IMR-90 (cell line): ENCODE results near the gene JMJD1C. TPM values are rescaled to one million over a fixed set of nuclear protein-coding genes. Genes with fewer than 3 reads are reported as not detected.

Experiments used
- ATAC-seq: fragments of 200-7000 bp; cut with Tn5 transposase; 2 replicates; pipeline ENCODE4 v1.9.1; 2020; ENCODE audit warnings: low read depth, mild to moderate bottlenecking, moderate library complexity
- BruUV-seq: library from RNA; stranded (reverse); fragments of 400-500 nt; replicated peaks from 2 replicates; lab custom pipeline; 2021; lab: Mats Ljungman, UMichigan
- CTCF ChIA-PET: fragments of 300-600 bp; formaldehyde crosslinking; extraction: SDS; loops from one replicate; lab custom pipeline; 2021; ENCODE audit warnings: antibody characterized with exemption; lab: Yijun Ruan, JAX
- POLR2A ChIA-PET: fragments of 300-600 bp; sonication (Branson Sonifier 250); formaldehyde crosslinking; loops from one replicate; lab custom pipeline; 2022; ENCODE audit warnings: antibody characterized with exemption; ENCODE audit not compliant: unreplicated experiment; lab: Charles Lee
- DNase-seq: peaks from one replicate; pipeline ENCODE4 v3.0.0; 2013
- H2AFZ ChIP-seq: replicated peaks from 2 replicates; pipeline ENCODE3; 2013; ENCODE audit warnings: low read length, mild to moderate bottlenecking; ENCODE audit not compliant: poor library complexity
- H2AK5ac ChIP-seq: 2 replicates; pipeline ENCODE4 v1.6.1; 2013; ENCODE audit warnings: low read depth, low read length, inconsistent platforms
- H2AK9ac ChIP-seq: replicated peaks from 2 replicates; pipeline ENCODE3; 2013; ENCODE audit warnings: mild to moderate bottlenecking, low read depth, low read length, moderate library complexity; ENCODE audit not compliant: poor library complexity
- H2BK120ac ChIP-seq: 2 replicates; pipeline ENCODE4 v1.6.1; 2013; ENCODE audit warnings: low read depth, low read length, inconsistent platforms
- H2BK15ac ChIP-seq: 3 replicates; pipeline ENCODE4 v1.6.1; 2013; ENCODE audit warnings: low read depth, low read length, inconsistent platforms
- H2BK20ac ChIP-seq: 2 replicates; pipeline ENCODE4 v1.6.1; 2013; ENCODE audit warnings: low read depth, mild to moderate bottlenecking, inconsistent platforms, low read length, moderate library complexity
- H2BK5ac ChIP-seq: 2 replicates; pipeline ENCODE4 v1.6.1; 2013; ENCODE audit warnings: mild to moderate bottlenecking, low read depth, low read length, inconsistent platforms; ENCODE audit not compliant: poor library complexity, severe bottlenecking
- H3K14ac ChIP-seq: replicated peaks from 2 replicates; pipeline ENCODE4 v1.6.1; 2013; ENCODE audit warnings: low read depth, low read length, inconsistent platforms
- H3K18ac ChIP-seq: 2 replicates; pipeline ENCODE4 v1.6.1; 2013; ENCODE audit warnings: low read depth, low read length, control low read depth
- H3K23ac ChIP-seq: 2 replicates; pipeline ENCODE4 v1.6.1; 2013; ENCODE audit warnings: low read depth, low read length, inconsistent platforms
- H3K27ac ChIP-seq: 2 replicates; pipeline ENCODE4 v1.5.1; 2013; ENCODE audit warnings: mild to moderate bottlenecking, control low read depth, low read length; ENCODE audit not compliant: insufficient read depth
- H3K27me3 ChIP-seq: 2 replicates; pipeline ENCODE4 v1.6.1; 2013; ENCODE audit warnings: low read length; ENCODE audit not compliant: control insufficient read depth, insufficient read depth
- H3K36me3 ChIP-seq: 2 replicates; pipeline ENCODE4 v1.6.1; 2013; ENCODE audit warnings: low read length, mixed read lengths; ENCODE audit not compliant: control insufficient read depth, insufficient read depth
- H3K4ac ChIP-seq: 2 replicates; pipeline ENCODE4 v1.6.1; 2013; ENCODE audit warnings: low read depth, low read length, inconsistent platforms
- H3K4me1 ChIP-seq: 2 replicates; pipeline ENCODE4 v1.6.1; 2013; ENCODE audit warnings: low read length, mixed read lengths; ENCODE audit not compliant: control insufficient read depth, insufficient read depth
- H3K4me2 ChIP-seq: 2 replicates; pipeline ENCODE4 v1.6.1; 2013; ENCODE audit warnings: low read depth, mild to moderate bottlenecking, control low read depth, low read length, moderate library complexity
- H3K4me3 ChIP-seq: 2 replicates; pipeline ENCODE4 v1.5.1; 2013; ENCODE audit warnings: low read depth, mild to moderate bottlenecking, control low read depth, low read length, moderate library complexity; ENCODE audit not compliant: insufficient read depth
- H3K56ac ChIP-seq: 2 replicates; pipeline ENCODE4 v1.6.1; 2013; ENCODE audit warnings: low read length, inconsistent platforms; ENCODE audit not compliant: insufficient read depth; ENCODE audit errors: extremely low read depth
- H3K79me1 ChIP-seq, 2 experiments: 2 replicates each; pipeline ENCODE4 v1.6.1; 2013; ENCODE audit warnings: low read length in 2 of 2, inconsistent platforms in 1 of 2, low read depth in 1 of 2
- H3K9ac ChIP-seq: 2 replicates; pipeline ENCODE4 v1.6.1; 2013; ENCODE audit warnings: low read depth, low read length, control low read depth
- H3K9me1 ChIP-seq: 2 replicates; pipeline ENCODE4 v1.6.1; 2013; ENCODE audit warnings: low read length, inconsistent platforms; ENCODE audit not compliant: insufficient read depth
- H3K9me3 ChIP-seq: 2 replicates; pipeline ENCODE4 v1.6.1; 2013; ENCODE audit warnings: low read length; ENCODE audit not compliant: control insufficient read depth, insufficient read depth
- H4K20me1 ChIP-seq: 2 replicates; pipeline ENCODE4 v1.6.1; 2013; ENCODE audit warnings: low read length, inconsistent platforms; ENCODE audit not compliant: insufficient read depth
- H4K5ac ChIP-seq: 2 replicates; pipeline ENCODE4 v1.6.1; 2013; ENCODE audit warnings: mild to moderate bottlenecking, low read depth, low read length, control low read depth
- H4K8ac ChIP-seq, 2 experiments: 2 replicates each; pipeline ENCODE4 v1.6.1; 2013; ENCODE audit warnings: low read depth in 2 of 2, low read length in 2 of 2, control low read depth in 1 of 2, inconsistent platforms in 1 of 2
- H4K91ac ChIP-seq: 2 replicates; pipeline ENCODE4 v1.6.1; 2013; ENCODE audit warnings: low read depth, low read length, inconsistent platforms; ENCODE audit not compliant: insufficient read depth
- BHLHE40 ChIP-seq: fragments of 150-350 bp; IDR thresholded peaks from 2 replicates; pipeline ENCODE4 v1.6.1; 2016; ENCODE audit warnings: mild to moderate bottlenecking, low read depth, low read length
- WGBS, 2 experiments: methylation state at CpG; one replicate each; pipeline versions ENCODE4 v1.1.5 to v1.1.7; 2013; ENCODE audit warnings: missing lambda C conversion rate in 2 of 2; ENCODE audit not compliant: insufficient read length in 1 of 2; ENCODE audit errors: extremely low coverage in 2 of 2; 5-methylcytosine and 5-hydroxymethylcytosine counted together
- dilution Hi-C: fragments of 300-500 bp; cut with HindIII; formaldehyde crosslinking; loops from one replicate; pipeline ENCODE4 v1.14.3; 2018; ENCODE audit warnings: low sequenced_read_pairs; ENCODE audit not compliant: unreplicated experiment
- in situ Hi-C: fragments of 300-500 bp; cut with MboI; formaldehyde crosslinking; loops from 3 replicates; pipeline ENCODE4 v1.14.3; 2019; ENCODE audit warnings: low sequenced_read_pairs, inconsistent platforms, mixed read lengths
- intact Hi-C: fragments of 100-400 bp; cut with micrococcal nuclease; formaldehyde crosslinking; loops from 2 replicates; pipeline ENCODE4 v1.10.0; 2022
- polyA plus RNA-seq, 3 experiments: library from polyadenylated mRNA; depleted of rRNA; stranded (reverse); fragments of >200 nt; gene quantifications; 2 replicates each; pipeline ENCODE4 v1.2.3, GENCODE V29; 2012; ENCODE audit warnings: low replicate concordance in 1 of 3
- total RNA-seq: library from RNA; depleted of rRNA; stranded (reverse); fragments of >200 nt; gene quantifications from 2 replicates; pipeline ENCODE4 v1.2.3, GENCODE V29; 2012

The JMJD1C gene
- total and polyA plus RNA-seq, 2 of the 4 experiments (the other 2 are of a cell fraction): 15.6 to 96.8 TPM

DNA sequence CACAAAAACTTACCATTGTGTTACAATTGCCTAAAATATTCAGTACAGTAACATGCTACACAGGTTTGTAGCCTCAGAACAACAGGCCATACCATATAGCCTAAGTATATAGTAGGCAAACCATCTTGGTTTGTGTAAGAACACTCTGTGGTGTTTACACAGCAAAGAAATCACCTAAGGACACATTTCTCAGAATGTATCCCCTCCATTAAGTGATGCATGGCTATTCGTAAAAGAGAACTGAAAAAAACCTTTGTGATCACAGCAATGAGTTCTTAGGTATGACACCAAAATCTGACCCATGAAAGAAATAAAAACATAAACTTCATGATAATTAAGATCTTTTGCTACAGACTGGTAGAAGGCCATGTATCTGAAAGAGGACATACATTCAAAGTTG, 121.5 kb downstream of the JMJD1C start:
- H3K9ac ChIP-seq: no peak overlapping the region
- POLR2A ChIA-PET: no interaction called here
- intact Hi-C loops (no loop called here), in situ Hi-C loops (no loop called here), dilution Hi-C loops (no loop called here)
- no peak overlapping the region for H2AFZ ChIP-seq
- H3K27me3 ChIP-seq: no peaks in the 10 kb centered on the region
- H3K14ac ChIP-seq: no peak overlapping the region
- no CpG with 5 or more reads among the region's 1 CpG for whole genome bisulfite sequencing, 2 experiments
- H3K56ac ChIP-seq: no peak overlapping the region
- H3K27ac ChIP-seq: no peak overlapping the region
- H4K91ac ChIP-seq: no peak overlapping the region
- no peaks in the 10 kb centered on the region; the same call in 1 of the 2 replicates for H3K9me1 ChIP-seq
- no peak overlapping the region for H2BK20ac ChIP-seq
- H4K20me1 ChIP-seq: peaks cover 8% of the 10 kb centered on the region; the same call in 1 of the 2 replicates
- no peak overlapping the region for H3K23ac ChIP-seq
- no peak overlapping the region for H2AK5ac ChIP-seq
- H2BK120ac ChIP-seq: no peak overlapping the region
- H2BK15ac ChIP-seq: no peak overlapping the region
- peaks cover 23 to 65% of the 10 kb centered on the region in 2 experiments for H3K79me1 ChIP-seq
- H3K4me1 ChIP-seq: no peaks in the 10 kb centered on the region
- BruUV-seq: no TSS peak
- no peaks in the 10 kb centered on the region for H3K9me3 ChIP-seq
- CTCF ChIA-PET: no interaction called here
- H3K4ac ChIP-seq: no peak overlapping the region
- H4K8ac ChIP-seq: no peak overlapping the region
- no peak overlapping the region for H3K4me3 ChIP-seq
- TF ChIP-seq BHLHE40: no peak
- H3K36me3 ChIP-seq: no peaks in the 10 kb centered on the region
- no peak overlapping the region for H3K4me2 ChIP-seq
- no peak for ATAC-seq
- no peak overlapping the region for H4K5ac ChIP-seq
- H3K18ac ChIP-seq: no peak overlapping the region
- DNase-seq: no peak
- no peak overlapping the region for H2AK9ac ChIP-seq
- H2BK5ac ChIP-seq: no peak overlapping the region
